HepG2 (cell line): ENCODE measurements around the gene PDGFRA. TPM values are rescaled to one million over a fixed set of nuclear protein-coding genes. Genes with fewer than 3 reads are reported as not detected.

Experiments
- ATAC-seq: fragments of 200-7000 bp; cut with Tn5 transposase; 3 replicates; pipeline ENCODE4 v1.9.1; 2020; ENCODE audit warnings: mild to moderate bottlenecking, moderate library complexity
- BruUV-seq: library from RNA; stranded (reverse); fragments of 400-500 nt; replicated peaks from 2 replicates; lab custom pipeline; 2021; lab: Mats Ljungman, UMichigan
- CTCF ChIA-PET: fragments of 300-600 bp; formaldehyde crosslinking; extraction: SDS; loops from one replicate; lab custom pipeline; 2021; ENCODE audit warnings: low total read pairs, inconsistent platforms, low intra/inter-chr PET ratio; lab: Yijun Ruan, JAX
- POLR2A ChIA-PET: fragments of 350-600 bp; sonication (Branson Sonifier 250); formaldehyde crosslinking; loops from one replicate; lab custom pipeline; 2020; ENCODE audit warnings: antibody characterized with exemption, inconsistent platforms; lab: Yijun Ruan, JAX
- DNase-seq: peaks from one replicate; pipeline ENCODE4 v3.0.0-alpha.2; 2015; ENCODE audit warnings: low spot score
- FAIRE-seq: peaks from 3 replicates; lab custom pipeline; 2011; peaks lifted over from hg19 to GRCh38; lab: Jason Lieb, UNC
- H2AFZ ChIP-seq: one replicate; pipeline ENCODE4 v1.6.1; 2011; ENCODE audit warnings: low read length, inconsistent platforms
- H3K27ac ChIP-seq: fragments of 300-600 bp; 3 replicates; pipeline ENCODE4 v1.8.0; 2011; ENCODE audit warnings: mixed run types, mild to moderate bottlenecking, mixed read lengths, low read length, inconsistent platforms; ENCODE audit not compliant: insufficient read depth; ENCODE audit errors: extremely low read length
- H3K27me3 ChIP-seq, 2 experiments: fragments of 200-600 bp in 1 of 2; 2 replicates in 1 of 2; 3 replicates in 1 of 2; pipeline versions ENCODE4 v1.6.0 to v1.8.0; 2011; ENCODE audit warnings: low read length in 2 of 2, mild to moderate bottlenecking in 2 of 2, moderate library complexity in 2 of 2, inconsistent platforms in 1 of 2; ENCODE audit not compliant: insufficient read depth in 2 of 2, control insufficient read depth in 1 of 2
- H3K36me3 ChIP-seq, 2 experiments: fragments of 200-600 bp in 1 of 2; replicated peaks in 1 of 2; 2 replicates in 1 of 2; 3 replicates in 1 of 2; pipeline versions ENCODE4 v1.5.1 to v1.8.0; 2011; ENCODE audit warnings: low read length in 2 of 2, inconsistent platforms in 1 of 2; ENCODE audit not compliant: insufficient read depth in 2 of 2, control insufficient read depth in 1 of 2
- H3K4me1 ChIP-seq: 2 replicates; pipeline ENCODE4 v1.5.1; 2012; ENCODE audit warnings: low read length, inconsistent platforms; ENCODE audit not compliant: insufficient read depth
- H3K4me2 ChIP-seq: 2 replicates; pipeline ENCODE4 v1.6.0; 2011; ENCODE audit warnings: low read depth, low read length, inconsistent platforms
- H3K4me3 ChIP-seq, 3 experiments: fragments of 200-600 bp in 1 of 3; sonication (generic), shearing (Covaris generic) in 1 of 3; replicated peaks in 1 of 3; 2 replicates each; pipeline ENCODE4 v1.5.1; 2011 to 2016; ENCODE audit warnings: low read length in 3 of 3, inconsistent platforms in 2 of 3, low read depth in 2 of 3, mild to moderate bottlenecking in 2 of 3, control low read depth in 1 of 3, mixed read lengths in 1 of 3; ENCODE audit not compliant: insufficient read depth in 1 of 3
- H3K79me2 ChIP-seq: one replicate; pipeline ENCODE4 v1.6.1; 2011; ENCODE audit warnings: low read length, inconsistent platforms; ENCODE audit not compliant: insufficient read depth
- H3K9ac ChIP-seq: 2 replicates; pipeline ENCODE4 v1.6.0; 2011; ENCODE audit warnings: mild to moderate bottlenecking, low read depth, low read length, inconsistent platforms; ENCODE audit not compliant: insufficient read depth
- H3K9me3 ChIP-seq: 2 replicates; pipeline ENCODE4 v1.5.1; 2012; ENCODE audit warnings: mild to moderate bottlenecking, low read length
- H4K20me1 ChIP-seq: 2 replicates; pipeline ENCODE4 v1.6.0; 2011; ENCODE audit warnings: inconsistent platforms, mild to moderate bottlenecking, low read length, moderate library complexity; ENCODE audit not compliant: insufficient read depth
- BRCA1 ChIP-seq: sonication (generic); formaldehyde crosslinking; IDR thresholded peaks from 2 replicates; pipeline ENCODE4 v1.4.0; 2020; ENCODE audit warnings: missing genetic modification reagents
- MATR3 ChIP-seq: sonication (generic); formaldehyde crosslinking; IDR thresholded peaks from 2 replicates; pipeline ENCODE4 v1.4.0; 2020; ENCODE audit warnings: missing genetic modification reagents
- TAF15 ChIP-seq: fragments of 200-400 bp; formaldehyde crosslinking; IDR thresholded peaks from one replicate; pipeline ENCODE4 v1.6.1; 2018; ENCODE audit warnings: mild to moderate bottlenecking, low read depth, low read length; ENCODE audit not compliant: poor library complexity, severe bottlenecking
- WGBS: methylation state at CpG from one replicate; pipeline ENCODE4 v1.1.6; 2017; ENCODE audit warnings: low lambda C conversion rate; 5-methylcytosine and 5-hydroxymethylcytosine counted together
- in situ Hi-C: cut with HindIII; loops from 2 replicates; pipeline ENCODE4 v1.10.0; 2017; ENCODE audit warnings: low pct_unique_long_range_greater_than_20kb; ENCODE audit not compliant: extremely low pct_ligation_motif_present
- intact Hi-C: fragments of 100-400 bp; cut with micrococcal nuclease; formaldehyde crosslinking; loops from one replicate; pipeline ENCODE4 v1.10.0; 2022; ENCODE audit not compliant: unreplicated experiment
- polyA plus RNA-seq, 8 experiments: library from polyadenylated mRNA; depleted of rRNA in 3 of 8; stranded (reverse) in 7 of 8; unstranded in 1 of 8; fragments of >200 nt; fragmentation: Illumina TruSeq in 4 of 8; extraction: Trizol in 4 of 8; gene quantifications; 2 replicates each; pipeline versions ENCODE4 v1.2.1 to v1.2.3, GENCODE V29; 2011 to 2016; ENCODE audit warnings: low read depth in 4 of 8, missing spikeins in 1 of 8, mixed read lengths in 1 of 8; ENCODE audit not compliant: insufficient read depth in 1 of 8
- total RNA-seq, 5 experiments: library from RNA; depleted of rRNA; stranded (reverse); fragments of >200 nt; fragmentation: Illumina TruSeq; extraction: Trizol; gene quantifications; 2 replicates each; pipeline ENCODE4 v1.2.3, GENCODE V29; 2016; ENCODE audit warnings: low read depth in 1 of 5
- TF ChIP-seq, protein P1 (sequence below): sonication (generic); formaldehyde crosslinking; IDR thresholded peaks from 2 replicates; pipeline ENCODE4 v1.5.0; 2020; ENCODE audit warnings: missing genetic modification reagents
- TF ChIP-seq, protein P2 (sequence below): sonication (generic); formaldehyde crosslinking; IDR thresholded peaks from 2 replicates; pipeline ENCODE4 v1.4.0; 2020; ENCODE audit warnings: missing genetic modification reagents

The PDGFRA gene
- total and polyA plus RNA-seq, 2 of the 13 experiments (the other 11 are each of a cell fraction or from before 2014, with no cell fraction given) = 0.04 TPM; not detected in 1

DNA sequence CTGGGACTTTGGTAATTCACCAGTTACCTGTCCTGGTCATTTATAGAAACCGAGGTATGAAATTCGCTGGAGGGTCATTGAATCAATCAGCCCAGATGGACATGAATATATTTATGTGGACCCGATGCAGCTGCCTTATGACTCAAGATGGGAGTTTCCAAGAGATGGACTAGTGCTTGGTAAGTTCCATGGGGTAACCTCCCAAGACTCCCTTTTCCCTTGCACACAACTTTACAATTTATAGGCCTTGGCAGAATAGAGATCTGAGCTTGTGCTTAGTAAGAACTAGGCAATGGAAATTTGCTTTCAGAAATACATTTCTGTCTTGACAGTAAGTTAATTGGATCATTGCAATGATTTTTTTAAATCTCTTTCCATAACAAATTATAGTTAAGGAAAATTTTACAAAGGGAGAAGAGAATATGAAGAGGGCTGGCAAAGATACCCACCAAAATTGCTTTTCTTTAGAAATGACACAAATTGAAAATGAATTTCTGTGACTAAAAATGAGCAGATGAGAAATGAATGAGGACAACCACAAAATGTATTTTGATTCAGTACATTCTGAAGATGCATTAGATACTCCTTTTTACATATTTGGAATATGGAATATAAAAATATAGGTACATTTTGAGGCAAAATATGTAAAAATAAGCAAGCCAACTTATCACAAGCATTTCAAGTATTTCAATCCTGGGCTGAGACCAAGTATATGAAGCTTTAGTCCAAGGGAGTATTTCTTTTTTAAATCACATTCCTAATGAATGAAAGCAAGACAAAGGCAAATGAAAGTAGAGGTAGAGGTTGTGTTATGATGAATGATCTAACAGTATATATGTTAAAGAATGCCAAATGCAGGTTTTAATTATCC lies 45.9 kb downstream of the PDGFRA start:
- Histone ChIP-seq H3K36me3 (no peaks in the 10 kb centered on the region), H3K79me2 (no peaks in the 10 kb centered on the region), H3K9ac (no peak overlapping the region), H3K27ac (no peak overlapping the region), H3K4me2 (no peak overlapping the region), H3K4me3 (no peak overlapping the region), H3K27me3 (no peaks in the 10 kb centered on the region), H3K9me3 (no peaks in the 10 kb centered on the region), H2AFZ (no peak overlapping the region), H4K20me1 (no peaks in the 10 kb centered on the region), H3K4me1 (no peaks in the 10 kb centered on the region)
- intact Hi-C loops = no loop called here
- DNase-seq = no peak
- ChIA-PET CTCF (no interaction called here), POLR2A (no interaction called here)
- no peak for TF ChIP-seq BRCA1 (CRISPR knock-in tag)
- TF ChIP-seq, protein P1, sequence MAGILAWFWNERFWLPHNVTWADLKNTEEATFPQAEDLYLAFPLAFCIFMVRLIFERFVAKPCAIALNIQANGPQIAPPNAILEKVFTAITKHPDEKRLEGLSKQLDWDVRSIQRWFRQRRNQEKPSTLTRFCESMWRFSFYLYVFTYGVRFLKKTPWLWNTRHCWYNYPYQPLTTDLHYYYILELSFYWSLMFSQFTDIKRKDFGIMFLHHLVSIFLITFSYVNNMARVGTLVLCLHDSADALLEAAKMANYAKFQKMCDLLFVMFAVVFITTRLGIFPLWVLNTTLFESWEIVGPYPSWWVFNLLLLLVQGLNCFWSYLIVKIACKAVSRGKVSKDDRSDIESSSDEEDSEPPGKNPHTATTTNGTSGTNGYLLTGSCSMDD = no peak
- TF ChIP-seq MATR3 (CRISPR knock-in tag) = no peak
- TF ChIP-seq TAF15 = no peak
- TF ChIP-seq, protein P2, sequence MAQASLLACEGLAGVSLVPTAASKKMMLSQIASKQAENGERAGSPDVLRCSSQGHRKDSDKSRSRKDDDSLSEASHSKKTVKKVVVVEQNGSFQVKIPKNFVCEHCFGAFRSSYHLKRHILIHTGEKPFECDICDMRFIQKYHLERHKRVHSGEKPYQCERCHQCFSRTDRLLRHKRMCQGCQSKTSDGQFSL (CRISPR knock-in tag) = no peak
- no TSS peak for BruUV-seq
- FAIRE-seq = no peak
- no peak for ATAC-seq
- 18% methylated on average over 3 of the region's 3 CpGs for WGBS
- in situ Hi-C loops = no loop called here
